ENCODE results near the gene AKAP8.
"Not testable (repeated sequence)": the region's sequence is repeated elsewhere in the genome, so short reads cannot be mapped to it uniquely, and the experiment has no call there.

The AKAP8 gene

DNA sequence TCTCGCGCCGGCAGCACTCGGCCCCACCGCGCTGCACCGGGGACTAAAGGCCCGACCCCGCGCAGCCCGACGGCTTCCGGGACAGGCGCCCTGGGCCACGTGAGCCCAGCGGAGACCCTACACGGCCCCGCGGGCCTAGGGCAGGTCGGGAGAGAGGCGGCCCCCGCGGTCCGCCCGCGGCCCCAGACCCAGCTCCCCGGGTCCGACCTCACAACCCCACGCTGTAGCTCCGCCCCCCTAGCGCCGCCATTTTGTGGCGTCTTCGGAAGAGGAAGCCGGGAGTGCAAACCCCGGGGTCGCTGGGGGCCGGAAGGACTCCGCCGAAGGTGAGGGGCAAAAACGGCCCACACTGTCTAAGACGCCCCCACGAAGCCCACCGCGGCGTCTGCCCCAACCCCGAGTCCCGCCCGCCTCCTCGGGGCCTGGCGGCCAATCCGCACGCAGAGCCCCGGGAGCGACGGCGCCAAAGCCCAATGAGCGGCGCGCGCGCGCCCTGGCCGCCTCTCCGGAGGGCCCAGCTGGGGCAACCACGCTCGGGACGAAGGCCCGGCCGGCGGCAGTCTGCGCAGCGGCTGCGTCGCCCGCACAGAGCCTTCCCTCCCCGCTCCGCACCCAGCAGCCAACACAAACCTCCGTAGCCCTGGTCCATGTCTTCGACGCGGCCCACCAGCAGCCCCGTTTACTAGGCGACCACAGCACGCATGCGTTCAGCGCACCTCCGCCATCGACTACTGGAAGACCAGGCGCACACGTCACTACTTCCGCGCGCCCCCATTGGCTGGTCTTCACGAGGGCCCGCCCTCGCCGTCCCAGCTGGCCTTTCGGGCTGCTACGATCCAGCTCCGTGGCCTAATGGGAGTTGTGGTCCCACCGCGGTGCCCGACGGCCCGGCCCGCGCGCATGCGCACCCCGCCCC lies at the start of gene AKAP8:
TSS of gene AKAP8 (minus strand) at position 705 of the 916 bp plus-strand sequence. CDS start at position 649, 56 bp downstream.
- DNase-seq: peak; percentile 92

DNA sequence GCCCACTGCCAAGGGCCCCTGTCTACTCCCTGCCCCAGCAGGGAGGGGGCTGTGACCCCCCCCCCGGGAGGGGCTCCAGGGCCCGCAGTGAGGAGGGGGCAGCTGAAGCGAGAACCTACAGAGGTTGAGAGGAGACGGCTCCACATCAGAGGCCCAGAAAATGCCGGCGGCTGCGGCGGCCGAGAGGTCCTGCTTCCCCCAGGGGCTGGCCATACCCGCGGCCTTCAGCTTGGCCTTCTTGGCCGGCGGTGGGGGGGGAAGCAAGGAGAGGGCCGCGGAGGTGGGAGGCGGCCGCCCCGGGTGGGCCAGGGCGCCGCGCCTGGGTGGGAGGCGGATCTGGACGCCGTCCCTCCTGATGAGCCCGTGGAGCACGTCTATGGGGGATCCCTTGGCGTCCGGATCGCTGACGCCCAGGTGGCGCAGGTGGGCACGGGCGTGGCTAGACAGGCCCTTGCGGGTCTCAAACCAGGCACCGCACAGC lies 48.4 kb upstream of the AKAP8 start:
- no peak for DNase-seq

DNA sequence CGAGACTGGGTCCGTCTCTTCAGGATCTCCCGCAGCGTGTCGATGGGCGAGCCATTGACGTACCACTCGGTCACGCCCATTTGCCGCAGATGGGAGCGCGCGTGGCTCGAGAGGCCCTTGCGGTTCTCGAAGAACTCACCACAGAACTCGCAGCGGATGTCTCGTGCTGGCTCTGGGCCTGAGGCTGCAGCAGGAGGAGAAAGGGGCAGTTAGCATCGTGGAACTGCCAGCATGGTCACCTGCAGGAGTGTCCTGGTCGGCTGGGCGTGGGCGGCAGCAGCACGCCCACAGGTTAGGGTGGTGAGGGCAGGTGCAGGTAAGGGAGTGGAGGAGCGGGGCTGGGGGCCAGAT lies 47.7 kb upstream of the AKAP8 start:
- DNase-seq: no peak

DNA sequence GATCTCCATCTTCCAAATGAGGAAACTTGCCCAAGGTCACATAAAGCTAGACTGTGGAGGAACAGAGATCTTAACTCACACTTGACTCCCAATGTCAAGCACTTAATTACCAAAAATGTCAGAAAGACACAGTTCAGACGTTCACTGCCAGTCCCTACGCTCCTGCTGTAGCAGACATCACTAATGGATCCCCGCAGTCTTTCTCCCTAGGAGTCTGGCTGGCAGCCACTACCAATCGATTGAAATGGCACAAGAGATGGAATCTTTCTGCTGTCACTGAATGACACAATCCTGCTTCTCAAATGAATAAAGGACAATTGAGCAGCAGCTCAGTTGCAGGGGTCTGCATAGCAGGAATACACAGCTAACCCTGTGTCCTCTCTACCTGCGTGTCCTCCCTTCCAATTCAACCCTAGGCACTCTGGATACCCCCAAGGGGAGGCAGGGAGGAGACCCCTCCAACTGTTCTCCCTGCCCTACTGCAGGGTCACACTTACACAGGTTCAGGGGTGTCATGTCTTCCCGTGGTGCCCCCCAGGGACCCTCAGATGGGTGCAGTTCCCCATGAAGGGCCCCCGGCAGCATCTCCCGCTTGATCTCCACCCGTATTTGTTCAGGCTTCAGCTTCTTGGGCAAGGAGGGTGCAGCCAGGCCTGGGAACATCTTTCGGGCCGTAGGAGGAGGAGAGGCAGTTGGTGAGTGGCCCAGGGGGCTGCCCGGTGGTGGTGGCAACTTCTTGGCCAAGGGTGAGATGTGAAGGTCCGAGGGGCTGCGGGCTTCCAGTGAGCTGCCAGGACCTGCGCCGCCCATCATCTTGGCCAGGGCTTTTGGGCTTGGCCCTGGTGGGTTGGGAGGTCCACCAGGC lies 47.1 kb upstream of the AKAP8 start:
- DNase-seq: no peak

DNA sequence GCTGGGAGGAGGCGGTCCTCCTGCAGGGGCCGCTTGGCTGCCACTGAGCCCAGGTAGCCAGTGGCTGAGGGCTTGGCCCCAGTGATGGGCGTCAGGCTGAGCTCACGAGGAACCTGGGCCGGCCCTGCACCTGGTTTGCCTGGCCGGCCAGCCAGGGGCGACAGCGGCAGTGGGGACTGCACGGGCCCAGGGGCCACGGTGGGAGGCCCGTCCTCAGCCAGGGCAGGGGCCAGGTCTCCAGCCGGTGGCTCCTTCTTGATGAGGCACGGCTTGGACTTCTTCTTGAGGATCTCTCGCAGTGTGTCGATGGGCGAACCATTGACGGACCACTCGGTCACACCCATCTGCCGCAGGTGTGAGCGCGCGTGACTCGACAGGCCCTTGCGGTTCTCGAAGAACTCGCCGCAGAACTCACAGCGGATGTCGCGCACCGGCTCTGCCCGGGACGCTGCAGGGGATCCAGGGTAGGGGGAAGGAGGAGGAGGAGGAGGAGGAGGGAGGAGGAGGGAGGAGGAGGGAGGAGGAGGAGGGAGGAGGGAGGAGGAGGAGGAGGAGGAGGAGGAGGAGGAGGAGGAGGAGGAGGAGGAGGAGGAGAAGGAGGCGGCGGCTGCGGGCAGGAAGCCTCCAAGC lies 45.8 kb upstream of the AKAP8 start:
- DNase-seq: no peak

DNA sequence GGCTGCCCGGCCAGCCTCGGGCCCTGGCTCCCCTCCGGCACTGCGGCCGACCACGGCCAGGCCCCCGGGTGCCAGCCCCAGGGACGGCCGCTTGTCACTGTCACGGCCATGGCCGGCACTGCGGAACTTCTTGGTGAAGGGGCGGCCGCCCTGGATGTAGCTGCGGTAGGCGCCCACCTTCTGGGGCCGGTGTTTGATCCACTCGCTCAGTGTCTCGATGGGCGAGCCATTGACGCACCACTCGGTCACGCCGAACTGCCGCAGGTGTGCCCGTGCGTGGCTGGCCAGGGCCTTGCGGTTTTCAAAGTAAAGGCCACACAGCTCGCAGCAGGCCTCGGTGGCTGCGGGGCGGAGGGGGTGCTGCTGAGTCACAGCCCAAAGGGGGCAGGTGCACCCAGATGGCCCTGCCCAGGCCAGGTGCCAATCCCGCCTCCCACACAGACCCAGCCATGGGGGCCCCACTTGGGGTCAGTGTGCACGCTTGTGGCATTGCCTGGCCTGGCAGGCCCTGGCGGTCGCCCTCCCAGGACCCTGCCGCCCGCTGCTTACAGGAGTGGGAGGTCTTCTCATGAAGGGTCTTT lies 45.2 kb upstream of the AKAP8 start:
- no peak for DNase-seq

DNA sequence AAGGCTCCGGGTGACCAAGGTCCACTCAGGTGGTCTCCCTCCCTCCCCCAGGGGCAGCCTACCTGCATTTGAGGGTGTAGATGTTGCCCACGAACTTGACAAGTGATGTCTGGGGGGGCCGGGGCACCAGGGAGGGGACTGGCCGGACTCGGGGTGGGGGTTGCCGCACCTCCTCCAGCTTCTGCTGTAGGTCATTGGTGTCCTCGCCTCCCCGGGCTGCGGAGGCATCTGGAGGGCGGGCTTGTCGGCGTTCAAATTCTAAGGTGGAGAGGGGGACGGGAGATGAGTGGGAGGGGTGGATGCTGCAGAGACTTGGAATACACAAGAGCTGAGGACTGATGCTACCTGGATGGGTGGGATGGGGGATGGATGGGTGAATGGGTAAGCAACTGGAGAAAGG lies 44.5 kb upstream of the AKAP8 start:
- no peak for DNase-seq

DNA sequence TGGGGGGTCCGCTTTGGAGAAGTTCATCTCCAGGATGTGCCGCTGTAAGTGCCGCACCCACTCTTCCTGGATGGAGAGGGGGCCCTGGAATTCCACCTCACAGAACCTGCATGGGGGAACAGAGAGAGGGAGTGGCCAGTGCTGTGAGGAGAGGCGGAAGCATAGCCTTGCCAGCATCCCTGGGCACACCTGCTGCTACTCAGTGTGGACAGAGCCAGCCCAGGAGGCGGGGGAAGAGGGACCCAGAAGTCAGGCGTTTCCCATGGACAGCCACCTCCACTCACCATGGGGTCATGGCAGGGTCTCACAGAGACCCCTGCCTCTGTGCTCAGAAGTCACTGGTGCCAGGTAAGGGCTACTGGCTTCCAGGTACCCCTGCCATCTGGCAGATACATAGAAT lies 43.5 kb upstream of the AKAP8 start:
- DNase-seq: no peak

DNA sequence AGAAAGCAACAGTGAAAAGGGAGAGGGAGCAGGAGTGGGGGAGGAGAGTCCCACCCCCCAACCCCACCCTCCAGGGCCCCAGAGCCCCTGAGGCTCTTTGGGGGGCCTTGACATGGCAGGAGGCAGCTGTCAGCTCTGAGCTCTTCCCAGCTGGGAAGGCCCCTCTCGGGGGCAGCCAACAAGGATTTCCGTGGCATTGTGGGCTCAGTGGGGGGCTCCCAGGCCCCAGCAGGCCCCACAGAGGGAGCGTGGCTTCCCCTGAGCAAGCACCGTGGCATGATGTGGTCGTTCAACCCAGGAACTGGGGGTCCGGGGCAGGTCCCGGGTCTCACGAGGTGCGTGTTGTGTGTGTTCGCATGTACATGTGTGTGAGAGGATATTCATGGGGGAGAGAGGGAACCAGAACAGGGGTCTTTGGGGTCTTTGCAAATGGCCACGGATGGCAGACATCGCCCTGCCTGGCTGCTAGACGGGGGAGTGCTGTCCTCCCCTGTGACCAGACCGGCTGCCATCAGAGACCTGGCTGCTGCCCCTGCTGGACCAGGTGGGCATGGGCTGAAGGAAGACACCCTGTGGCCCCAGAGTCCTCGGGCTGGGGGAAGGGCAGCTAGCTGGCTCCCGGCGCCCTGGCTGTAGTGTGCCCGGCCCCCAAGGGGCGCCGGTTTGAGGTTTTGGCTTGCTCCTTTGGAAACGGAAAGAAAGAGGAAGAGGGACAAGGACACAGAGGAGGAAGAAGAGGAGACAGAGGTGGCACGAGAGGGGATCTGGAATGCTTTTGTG lies 42.9 kb upstream of the AKAP8 start:
- no peak for DNase-seq

DNA sequence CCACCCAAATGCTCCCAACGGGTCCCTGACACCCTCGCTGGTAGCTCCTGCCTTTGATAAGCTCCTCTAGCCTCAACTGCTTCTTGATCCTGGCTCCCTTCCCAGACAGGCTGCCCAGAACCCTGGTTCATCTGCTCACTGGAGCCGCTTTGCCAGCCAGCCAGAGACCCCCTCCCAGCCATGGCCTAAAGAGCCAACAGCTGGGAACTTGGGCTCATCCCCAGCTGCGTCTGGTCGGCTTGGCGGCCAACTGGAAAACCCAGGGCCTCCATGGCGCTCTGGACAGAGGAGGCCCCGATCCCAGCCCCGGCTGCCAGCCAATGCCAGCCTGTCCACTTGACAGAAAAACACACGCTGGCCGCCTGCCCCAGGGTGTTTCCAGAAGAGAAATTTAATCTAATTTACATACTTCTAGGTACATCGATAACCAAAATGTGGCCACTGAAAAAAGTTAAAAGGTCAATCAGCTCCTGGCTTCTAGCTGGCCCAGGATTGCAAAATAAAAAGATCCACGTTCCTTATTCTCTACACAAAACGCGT lies 42.2 kb upstream of the AKAP8 start:
- no peak for DNase-seq

DNA sequence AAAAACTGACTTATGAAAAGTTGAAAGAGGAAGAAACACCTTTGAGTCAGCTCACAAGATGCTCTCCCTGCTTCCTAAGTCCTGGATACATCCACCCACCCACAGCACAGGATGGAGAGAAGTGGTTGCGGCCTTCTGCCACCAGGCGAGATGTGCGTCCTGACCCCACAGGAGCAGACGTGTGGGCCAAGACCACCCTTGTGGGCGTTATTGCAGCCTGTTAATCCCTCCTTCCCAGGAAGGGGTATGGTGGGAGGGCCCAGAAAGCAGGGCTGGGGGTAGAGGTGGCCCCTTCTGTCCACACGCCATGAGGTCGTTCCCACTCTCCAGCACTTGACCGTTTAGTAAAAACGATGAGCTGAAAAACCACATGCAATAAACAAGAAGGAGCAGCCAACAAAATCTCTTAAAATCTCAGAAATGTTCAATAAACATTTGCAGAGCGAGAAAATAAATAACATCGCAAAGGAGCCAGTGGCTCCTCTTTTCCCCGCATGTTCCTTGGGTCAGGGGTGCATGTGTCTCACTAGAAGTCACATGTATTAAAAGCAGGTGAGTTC lies 41.6 kb upstream of the AKAP8 start:
- DNase-seq: no peak

DNA sequence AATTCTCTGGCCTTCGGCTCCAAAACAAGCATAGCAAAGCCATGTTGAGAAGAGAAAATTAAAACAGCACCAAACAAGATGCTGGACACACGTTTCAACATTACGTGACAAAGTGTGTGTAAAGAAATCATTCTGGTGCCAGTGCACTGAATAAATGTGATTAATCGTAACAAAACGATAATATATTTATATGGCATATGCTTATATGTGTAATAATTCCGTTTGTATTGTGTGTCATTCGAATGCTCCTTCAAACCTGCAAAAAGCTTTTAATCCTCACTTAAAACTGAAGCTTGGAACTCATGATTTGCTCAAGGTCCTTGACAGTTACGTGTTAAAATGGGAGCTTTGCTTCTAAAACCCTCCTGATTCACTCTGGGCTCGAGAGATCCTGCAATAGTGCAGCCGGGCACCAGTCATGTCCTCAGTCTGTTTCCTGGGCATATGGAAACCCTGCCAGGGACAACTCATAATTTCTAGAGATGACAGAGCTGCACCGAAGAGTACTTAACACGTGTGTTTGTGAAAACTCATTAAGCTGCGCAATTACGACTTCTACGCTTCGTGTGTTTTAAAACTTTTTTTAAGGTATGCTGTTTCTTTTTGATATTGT lies 39.9 kb upstream of the AKAP8 start:
- DNase-seq: no peak

DNA sequence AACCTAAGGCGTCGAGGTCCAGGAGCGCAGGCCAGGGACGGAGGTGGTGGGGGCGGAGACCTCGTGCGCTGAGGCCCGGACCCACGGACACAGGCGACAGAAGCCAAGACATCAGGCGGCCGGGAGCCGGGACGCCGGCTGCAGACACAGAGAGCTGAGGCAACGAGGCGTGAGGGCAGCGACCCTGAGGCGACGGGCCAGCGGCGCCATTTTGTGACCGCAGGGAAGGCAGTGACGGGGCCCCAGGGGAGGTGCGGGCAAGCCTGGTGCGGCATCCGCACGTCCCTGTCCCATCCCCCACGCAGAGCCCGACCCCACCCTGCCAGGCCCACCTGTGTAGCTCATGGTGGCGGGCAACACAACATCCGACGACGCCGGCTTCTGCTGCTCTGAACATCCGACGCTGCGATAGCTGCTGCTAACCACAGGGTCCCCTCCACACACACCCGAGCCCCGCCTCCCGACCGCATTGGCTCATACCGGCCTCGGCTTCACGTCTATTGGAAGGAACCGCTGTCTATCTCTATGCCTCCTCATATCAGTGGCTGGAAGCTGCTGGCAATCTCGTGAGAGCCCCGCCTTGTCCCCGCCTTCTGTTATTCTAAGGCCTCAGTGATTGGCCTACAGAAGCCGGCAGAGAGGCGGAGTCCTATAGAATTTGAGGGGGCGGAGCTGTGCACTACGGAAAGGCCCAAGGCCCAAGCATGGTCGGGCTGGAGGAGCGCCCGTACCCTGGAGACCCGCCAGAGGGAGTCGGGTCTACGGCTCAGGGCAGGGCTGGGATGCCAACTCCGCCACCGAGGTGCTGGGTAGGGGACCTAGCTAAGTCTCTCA lies 39.2 kb upstream of the AKAP8 start, which contains the start of gene AKAP8L:
TSS of gene AKAP8L (minus strand) at position 410 of the 834 bp plus-strand sequence. CDS start at position 345, 65 bp downstream.
- peak; percentile 99 for DNase-seq

DNA sequence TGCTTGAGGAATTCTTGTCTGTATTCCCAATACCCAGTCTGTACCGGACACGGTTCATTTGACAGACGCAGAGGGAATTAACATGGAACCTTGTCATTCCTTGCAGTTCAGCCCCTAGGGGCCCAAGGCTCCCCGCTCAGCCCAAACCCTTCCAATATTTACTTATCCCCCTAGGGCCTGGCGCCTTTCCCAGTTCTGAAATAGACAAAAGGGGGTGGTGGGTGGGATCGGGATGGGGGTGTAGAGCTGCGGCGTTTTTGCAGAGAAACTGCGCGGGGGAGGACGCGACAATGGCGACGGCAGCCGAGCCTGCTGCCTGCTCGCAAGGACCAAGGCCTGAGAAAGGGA lies 38.6 kb upstream of the AKAP8 start:
- DNase-seq: no peak

DNA sequence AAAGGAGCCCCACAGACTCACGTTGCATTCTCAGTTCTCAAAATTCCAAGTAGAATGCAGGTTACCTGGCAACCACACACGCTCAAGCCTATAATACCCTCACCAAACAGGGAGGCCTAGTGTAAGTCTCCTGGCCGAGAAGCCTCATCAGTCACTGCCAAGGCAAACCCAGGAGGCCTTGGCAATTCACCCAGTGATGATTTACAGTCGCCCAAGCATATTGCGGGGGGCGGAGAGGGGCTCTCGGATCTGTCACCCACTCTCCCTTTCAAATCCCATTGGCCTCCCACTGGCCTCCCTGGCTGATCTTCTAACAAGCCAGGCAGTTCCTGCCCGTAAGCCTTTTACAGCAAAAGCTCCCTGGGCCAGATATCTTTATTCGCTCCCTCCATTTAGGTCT lies 38.1 kb upstream of the AKAP8 start:
- DNase-seq: no peak

DNA sequence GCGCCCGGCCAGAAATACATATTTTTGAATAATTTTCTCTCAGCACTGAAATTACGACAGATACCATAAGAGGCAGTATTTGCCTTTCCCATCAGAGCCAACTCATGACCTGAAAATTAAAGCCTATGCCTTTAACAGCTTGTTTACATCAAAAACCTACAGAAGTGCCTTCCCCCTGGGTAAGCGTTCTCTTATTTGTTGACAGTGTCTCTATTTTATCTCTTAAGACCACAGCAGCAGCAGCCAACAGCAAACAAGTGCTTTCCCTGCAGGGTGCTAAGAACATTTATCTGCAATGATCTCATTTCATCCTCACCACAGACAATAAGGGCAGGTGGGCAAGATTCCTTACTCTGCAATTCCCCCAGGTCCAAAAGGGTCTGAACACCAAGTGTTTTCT lies 33.2 kb upstream of the AKAP8 start:
- no peak for DNase-seq

DNA sequence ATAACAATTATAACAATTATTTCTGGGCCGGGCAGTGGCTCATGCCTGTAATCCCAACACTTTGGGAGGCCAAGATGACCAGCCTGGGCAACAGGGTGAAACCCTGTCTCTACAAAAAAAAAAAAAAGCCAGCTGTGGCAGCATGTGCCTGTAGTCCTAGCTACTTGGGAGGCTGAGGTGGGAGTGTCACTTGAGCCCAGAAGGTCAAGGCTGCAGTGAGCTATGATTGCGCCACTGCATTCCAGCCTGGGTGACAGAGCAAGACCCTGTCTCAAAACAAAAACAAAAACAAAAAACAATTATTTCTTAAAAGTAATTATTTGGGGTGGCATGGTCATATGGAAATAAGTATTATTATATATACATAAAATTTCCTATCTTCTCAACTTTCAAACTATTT lies 31.8 kb upstream of the AKAP8 start:
- DNase-seq: not testable (repeated sequence)

DNA sequence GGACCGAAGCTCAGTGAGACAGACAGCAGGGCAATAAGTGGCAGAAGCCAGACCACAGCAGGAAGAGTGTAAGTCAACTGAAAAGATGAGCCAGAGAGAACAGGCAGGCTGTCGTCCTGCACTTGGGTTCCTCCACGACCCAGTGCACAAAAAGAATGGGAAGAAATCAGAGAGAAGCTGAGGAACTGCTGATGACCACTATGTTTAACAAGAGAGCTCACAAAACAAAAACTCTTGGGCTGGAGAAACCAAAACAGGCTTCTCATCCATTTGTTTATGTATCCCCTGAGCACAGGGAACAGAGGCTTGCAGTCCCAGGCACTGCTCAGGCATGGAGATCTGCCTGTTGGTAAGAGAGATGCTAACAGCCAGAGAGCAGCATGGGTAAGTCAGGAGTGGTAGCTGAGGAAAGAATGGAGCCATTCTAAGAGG lies 25.2 kb upstream of the AKAP8 start:
- no peak for DNase-seq

DNA sequence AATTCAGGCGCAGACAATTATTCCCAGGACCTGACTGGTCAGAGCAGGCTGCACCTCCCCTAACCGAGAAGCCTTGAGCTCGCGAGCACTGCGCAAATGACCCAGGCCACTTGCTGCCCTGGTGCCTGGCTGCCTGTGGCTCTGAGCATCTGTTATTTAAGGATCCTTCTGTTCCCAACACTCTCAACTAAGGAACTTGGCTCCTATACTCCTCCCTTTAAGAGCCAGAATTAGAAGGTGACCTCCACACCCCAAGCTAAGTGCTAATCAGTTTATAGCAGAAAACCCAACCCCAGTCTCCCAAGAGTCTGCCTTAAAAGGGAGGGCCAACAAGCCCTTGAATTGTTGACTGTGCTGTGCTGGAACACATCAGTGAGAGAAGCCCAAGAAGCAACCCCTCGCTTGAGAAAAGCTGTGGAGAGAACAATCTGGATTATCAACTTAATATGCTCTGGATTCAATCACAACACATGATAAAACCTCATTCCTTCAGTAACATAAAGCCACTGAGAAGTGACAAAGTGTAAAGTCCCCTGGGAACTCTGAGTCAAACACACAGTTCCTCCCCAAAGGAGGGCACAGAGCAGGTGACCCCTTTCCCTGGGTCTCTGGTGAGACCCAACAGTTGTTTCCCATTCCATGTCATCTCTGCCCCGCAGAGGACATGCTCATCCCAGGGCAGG lies 24.7 kb upstream of the AKAP8 start:
- no peak for DNase-seq
